GM04504 (cell line): ENCODE measurements around the gene SMG6.
"Not testable (repeated sequence)": the region's sequence is repeated elsewhere in the genome, so short reads cannot be mapped to it uniquely, and the experiment has no call there.

Experiments used
- DNase-seq: peaks from one replicate; pipeline ENCODE4 v3.0.0-alpha.2; 2012; ENCODE audit warnings: low read depth

Gene SMG6

GRCh38 chr17:2178798-2179501 is 124.6 kb downstream of the SMG6 start:
- no peak for DNase-seq

DNA sequence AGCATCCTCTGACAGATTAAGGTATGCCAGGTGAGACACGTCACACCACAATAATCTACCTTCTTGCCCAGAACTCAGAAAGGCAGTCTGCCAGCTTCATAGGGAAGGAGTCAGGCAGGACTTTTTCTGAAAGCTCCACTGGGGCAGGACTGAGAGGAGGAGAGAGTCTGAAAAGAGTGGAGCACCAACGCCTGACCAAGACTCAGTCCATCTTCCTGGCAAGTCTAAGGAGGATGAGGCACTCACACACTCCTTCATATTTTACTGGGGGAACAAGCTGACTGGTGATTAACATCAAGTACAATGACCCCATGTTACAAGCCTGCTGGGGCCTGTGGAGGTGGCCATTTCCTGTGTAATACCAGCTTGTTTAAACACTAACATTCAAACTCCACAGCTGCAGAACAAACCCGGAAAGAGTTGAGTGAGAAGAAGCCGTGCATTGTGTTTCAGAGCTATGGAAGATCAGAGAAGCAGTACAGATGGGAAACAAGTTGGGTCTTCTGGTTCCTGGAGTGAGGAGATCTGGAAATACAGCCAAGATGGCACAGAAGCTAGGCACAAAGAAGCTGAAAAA is 126.3 kb downstream of the SMG6 start:
- no peak for DNase-seq

DNA sequence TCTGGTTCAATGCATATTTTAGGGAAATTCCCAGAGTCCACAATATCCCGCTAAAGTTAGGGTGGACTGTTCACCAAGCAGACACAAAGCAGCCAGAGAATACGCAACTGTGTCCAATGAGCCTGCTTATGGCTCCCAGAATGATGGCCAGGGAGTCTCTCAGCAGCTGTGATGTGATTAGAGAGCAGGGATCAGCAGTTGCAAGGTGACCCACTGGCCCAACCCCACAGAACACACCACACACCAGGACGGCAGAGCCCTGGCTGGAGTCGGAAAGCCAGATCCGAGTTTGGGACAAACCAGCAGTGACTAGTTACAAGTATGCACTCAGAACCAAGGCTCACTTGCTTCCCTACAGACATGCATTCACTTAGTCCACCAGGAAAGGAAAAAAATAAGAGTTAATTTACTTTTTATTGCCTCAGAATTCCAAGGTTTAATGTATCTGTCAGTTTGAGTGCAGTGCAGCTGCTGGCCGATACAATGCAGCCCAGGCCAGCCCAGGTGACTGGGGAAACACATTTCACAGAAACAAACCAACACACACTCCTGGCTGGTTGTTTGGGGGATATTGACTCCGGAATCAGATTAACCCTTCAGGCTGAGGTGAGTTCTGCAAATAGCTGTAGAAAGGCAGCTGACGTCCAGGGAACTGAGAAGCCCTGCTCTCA is 127.0 kb downstream of the SMG6 start:
- DNase-seq = no peak

DNA sequence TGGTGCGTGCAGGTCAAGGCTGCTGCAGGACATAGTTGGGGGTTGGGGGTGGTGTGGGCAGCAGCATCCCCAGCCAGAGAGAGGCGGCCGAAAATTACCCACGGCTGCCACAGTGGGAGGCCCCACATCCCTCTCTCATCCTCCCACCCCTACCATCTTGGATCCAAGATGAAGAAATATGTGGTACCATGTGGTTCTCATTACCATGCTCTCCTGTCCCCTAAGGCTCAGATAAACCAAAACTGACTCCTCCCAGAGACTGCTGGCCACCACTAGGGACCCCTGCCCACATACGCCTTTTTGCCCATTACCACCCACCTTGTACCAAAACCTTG is 128.3 kb downstream of the SMG6 start:
- DNase-seq = no peak

GRCh38 chr17:2174468-2175293 is 128.9 kb downstream of the SMG6 start:
- peak; percentile 72 for DNase-seq

- DNase-seq = no peak
Observed at GRCh38 chr17:2174014-2174413, 129.6 kb downstream of the SMG6 start.

DNA sequence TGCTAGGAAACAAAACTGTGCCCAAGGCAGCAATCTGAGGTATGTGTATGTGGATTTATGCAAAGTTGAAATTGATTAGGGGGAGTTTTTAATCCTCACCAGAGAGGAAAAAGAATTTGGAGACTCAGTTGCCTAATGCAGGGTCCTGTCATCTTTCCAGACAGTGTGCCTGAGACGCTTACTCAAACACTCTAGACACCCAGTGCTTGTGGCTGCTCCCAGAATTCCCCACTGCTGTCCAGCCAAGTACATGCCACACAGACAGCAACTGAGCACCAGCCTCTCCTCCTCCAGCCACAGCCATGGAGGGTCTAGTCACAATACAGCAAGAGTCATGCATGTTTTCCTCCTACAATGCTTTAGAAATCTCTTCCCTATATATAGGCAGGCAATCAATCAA is 130.6 kb downstream of the SMG6 start:
- DNase-seq = no peak

DNA sequence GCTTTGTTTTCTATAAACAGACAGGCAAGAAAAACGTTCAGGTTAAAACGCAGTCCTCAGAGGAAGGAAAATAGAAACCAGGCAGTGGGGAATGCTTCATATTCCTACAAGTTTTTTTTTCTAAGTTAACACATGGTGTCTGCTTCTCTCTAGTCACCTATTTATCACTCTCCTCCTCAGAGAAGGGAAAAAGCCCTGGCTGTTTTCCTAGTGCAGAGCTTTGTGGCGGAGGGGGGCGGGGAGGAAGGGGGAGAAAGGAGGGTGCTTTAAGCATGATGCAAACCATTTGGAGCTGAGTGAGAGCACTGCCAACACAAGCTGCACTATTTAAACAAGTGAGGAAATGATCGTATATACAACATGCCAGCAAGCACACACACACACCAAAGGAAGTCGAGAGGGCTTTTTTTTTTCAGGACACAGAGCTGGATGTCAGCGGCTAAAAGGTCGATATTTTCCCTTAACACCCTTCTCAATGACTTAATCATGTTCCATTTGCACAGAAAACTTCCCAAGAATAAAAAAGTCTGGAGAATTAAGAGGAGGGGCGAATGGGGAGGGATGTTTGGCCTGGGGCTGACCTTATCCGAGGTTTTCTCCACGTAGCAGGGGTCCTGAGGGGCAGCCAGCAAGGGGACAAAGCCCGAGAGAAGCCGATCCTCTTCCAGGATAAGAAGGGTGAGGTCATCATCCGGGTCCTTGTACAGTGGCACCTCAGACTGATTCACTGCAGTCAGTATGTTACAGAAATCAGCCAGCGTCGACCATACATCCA is 131.3 kb downstream of the SMG6 start:
- DNase-seq = peak; percentile 95

GRCh38 chr17:2171702-2172076 is 131.9 kb downstream of the SMG6 start:
- no peak for DNase-seq

GRCh38 chr17:2170023-2170422 is 133.6 kb downstream of the SMG6 start:
- no peak for DNase-seq

- not testable (repeated sequence) for DNase-seq
Observed at GRCh38 chr17:2165723-2166122, 137.9 kb downstream of the SMG6 start.

GRCh38 chr17:2158396-2158780 is 145.2 kb downstream of the SMG6 start:
- no peak for DNase-seq

DNA sequence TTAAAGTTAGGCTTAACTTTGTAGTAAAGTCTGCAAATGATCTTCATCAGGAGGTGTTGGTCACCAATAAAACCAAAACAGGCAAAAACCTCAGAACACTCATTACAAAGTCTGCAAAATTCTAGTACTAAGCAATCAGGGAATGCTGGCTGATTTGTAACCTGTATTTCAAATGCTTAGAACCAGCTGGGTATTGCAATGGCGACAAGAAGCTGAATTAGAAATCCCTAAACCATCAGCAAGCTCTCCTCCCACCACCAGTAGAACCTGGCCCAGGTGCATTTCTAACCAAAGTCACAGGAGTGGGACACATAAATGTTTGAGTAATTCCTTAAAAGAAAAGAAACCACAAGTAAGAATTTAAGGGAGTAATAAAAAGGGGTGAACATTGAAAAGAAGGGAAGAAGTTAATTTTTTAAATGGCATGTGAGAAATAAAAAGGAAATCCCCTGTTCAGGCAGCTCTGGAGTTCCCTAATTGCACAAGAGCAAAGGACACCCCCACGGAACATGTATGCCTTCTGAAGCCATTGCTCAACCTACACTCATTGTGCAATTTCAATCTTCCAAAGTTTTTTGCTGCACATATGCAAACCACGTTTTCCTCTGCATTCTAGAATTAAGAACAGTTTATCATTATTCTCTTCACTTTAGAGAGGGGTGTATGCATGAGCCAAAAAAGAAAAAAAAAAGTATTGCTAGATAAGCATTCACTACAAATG is 145.8 kb downstream of the SMG6 start:
- peak; percentile 82 for DNase-seq

- peak; percentile 47 for DNase-seq
Observed at GRCh38 chr17:2157081-2157480, 146.5 kb downstream of the SMG6 start.

DNA sequence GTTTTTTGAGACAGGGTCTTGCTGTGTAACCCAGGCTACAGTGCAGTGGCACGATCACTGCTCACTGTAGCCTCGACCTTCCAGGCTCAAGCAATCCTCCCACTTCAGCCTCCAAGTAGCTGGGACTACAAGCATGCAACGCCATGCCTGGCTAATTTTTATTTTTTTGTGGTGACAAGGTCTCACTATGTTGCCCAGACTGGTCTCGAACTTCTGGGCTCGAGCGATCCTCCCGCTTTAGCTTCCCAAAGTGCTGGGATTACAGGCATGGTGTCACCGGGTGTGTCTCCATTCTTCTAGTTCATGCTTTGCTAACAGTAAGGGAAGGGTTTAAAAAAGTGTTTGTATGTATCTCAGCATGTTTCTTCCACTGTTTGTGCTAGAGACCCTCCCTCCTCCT is 146.9 kb downstream of the SMG6 start:
- no peak for DNase-seq

DNA sequence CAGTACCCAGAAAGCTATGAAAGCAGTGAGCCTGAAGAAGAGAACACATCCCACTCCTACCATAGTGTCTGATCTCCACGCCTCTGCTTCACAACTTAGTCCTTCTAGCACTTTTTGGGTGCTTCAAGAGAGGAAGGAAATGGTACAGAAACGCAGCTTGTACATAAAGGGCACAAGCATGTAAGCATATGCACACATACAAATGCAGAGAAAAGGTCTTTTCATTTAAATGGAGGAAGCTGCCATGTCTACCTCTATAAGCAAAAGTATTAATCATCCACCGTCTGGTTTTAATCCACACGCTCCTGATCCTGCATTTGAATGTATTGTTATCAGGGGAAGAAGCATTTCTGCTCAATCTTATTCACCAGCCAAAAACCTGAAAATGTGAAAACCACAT is 148.0 kb downstream of the SMG6 start:
- no peak for DNase-seq

GRCh38 chr17:2151358-2152033 is 152.1 kb downstream of the SMG6 start:
- DNase-seq = no peak

GRCh38 chr17:2150806-2151205 is 152.8 kb downstream of the SMG6 start:
- no peak for DNase-seq

DNA sequence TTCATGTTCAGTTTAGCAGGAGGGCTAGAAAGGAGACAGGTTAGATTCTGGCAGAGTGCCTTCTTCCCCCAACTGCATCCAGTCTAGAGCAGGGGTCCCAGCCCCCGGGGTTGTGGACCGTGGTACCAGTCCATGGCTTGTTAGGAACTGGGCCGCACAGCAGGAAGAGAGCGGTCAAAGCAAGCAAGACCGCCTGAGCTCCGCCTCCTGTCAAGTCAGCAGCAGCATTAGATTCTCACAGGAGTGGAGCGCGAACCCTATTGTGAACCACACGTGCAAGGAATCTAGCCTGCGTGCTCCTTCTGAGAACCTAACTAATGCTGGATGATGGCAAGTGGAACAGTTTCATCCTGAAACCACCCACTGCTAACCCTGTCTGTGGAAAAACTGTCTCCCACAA is 153.7 kb downstream of the SMG6 start:
- DNase-seq = no peak

DNA sequence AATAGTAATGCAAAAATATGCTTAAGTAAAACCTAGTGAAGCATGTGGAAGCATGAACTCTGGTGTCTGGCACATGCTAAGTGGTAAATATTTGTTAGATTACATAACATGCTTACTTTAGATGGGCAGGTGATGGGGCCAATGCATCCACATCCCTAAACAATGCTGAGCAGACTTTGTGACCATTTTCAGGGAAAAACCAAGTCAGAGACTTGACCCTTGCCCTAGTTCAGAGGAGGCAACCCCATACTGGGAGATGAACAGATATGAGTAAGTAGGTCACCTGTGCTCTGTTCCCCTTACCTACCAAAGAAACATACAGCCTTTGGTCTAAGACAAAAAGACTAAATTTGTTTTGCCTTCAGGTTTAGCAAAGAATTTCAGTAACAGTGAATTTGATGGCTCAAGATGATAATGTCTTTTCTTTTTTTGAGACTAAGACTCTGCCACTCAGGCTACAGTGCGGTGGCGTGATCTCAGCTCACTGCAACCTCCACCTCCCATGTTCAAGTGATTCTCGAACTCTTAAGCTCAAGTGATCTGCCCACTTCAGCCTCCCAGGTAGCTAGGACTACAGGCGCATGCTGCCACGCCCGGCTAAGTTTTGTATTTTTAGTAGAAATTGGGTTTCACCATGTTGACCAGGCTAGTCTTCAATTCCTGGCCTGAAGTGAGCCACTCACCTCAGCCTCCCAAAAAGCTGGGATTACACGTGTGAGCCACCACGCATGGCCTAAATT is 157.3 kb downstream of the SMG6 start:
- DNase-seq = no peak
